Astrocyte (in vitro differentiated cells and primary cell): ENCODE measurements around the gene AUTS2.

Source experiments
- EZH2 ChIP-seq: IDR thresholded peaks from 2 replicates; pipeline ENCODE4 v1.6.1; 2012; ENCODE audit warnings: mild to moderate bottlenecking, low read length, inconsistent platforms; ENCODE audit not compliant: insufficient read depth
- TF ChIP-seq, protein P1 (sequence below): IDR thresholded peaks from 2 replicates; pipeline ENCODE4 v1.5.1; 2011; ENCODE audit warnings: low read depth, mild to moderate bottlenecking, inconsistent platforms, low read length, moderate library complexity; ENCODE audit not compliant: insufficient read depth

DNA sequence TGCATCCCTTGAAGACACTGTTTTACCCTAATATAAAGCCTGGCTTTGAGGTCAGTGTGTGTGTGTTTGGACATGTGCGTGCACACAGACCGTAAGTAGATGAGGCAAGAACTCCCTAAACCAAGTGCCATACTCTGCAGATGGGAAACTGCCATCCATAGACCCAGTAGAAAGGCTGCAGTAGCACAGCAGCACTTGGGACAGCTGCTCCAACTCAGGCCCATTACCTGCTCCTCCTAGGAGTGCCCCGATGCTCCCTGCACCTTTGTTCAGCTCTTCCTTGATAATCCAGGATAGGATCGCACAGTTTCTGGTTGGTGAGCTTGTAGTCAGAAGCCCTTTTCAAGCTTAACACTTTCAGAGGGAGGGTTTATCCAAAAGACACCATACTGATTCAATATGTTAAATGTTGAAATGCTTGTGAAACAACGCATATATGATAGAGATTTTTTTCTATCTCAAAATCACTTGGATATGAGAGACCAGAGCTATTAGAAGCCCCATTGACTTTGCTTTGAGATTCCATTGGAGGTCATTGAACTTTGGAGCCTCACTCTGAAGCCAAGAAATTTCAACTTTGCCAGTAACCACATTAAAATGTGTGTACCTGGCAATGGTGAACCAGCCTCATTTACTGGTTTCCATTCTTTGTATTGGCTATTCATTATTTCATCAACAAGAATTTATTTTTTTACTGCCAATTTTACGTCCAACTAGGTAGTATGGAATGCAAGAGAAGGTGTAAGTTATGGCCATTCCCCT lies 776.7 kb downstream of the AUTS2 start:
- TF ChIP-seq, protein P1, sequence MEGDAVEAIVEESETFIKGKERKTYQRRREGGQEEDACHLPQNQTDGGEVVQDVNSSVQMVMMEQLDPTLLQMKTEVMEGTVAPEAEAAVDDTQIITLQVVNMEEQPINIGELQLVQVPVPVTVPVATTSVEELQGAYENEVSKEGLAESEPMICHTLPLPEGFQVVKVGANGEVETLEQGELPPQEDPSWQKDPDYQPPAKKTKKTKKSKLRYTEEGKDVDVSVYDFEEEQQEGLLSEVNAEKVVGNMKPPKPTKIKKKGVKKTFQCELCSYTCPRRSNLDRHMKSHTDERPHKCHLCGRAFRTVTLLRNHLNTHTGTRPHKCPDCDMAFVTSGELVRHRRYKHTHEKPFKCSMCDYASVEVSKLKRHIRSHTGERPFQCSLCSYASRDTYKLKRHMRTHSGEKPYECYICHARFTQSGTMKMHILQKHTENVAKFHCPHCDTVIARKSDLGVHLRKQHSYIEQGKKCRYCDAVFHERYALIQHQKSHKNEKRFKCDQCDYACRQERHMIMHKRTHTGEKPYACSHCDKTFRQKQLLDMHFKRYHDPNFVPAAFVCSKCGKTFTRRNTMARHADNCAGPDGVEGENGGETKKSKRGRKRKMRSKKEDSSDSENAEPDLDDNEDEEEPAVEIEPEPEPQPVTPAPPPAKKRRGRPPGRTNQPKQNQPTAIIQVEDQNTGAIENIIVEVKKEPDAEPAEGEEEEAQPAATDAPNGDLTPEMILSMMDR = no peak
- no peak for TF ChIP-seq EZH2
